Endothelial cell (in vitro differentiated cells): ENCODE data around the gene ZNF638. TPM values are rescaled to one million over a fixed set of nuclear protein-coding genes. Genes with fewer than 3 reads are reported as not detected.
"Not testable (repeated sequence)": the region's sequence is repeated elsewhere in the genome, so short reads cannot be mapped to it uniquely, and the experiment has no call there.

ENCODE experiments used
- DNase-seq: peaks from one replicate; pipeline ENCODE4 v3.0.0; 2021; ENCODE audit warnings: low spot score
- H3K27ac Mint-ChIP-seq: one replicate; pipeline ENCODE4 v1.8.0; 2021; ENCODE audit warnings: mixed read lengths, inconsistent platforms; ENCODE audit not compliant: unreplicated experiment
- H3K27me3 Mint-ChIP-seq: one replicate; pipeline ENCODE4 v1.8.0; 2021; ENCODE audit warnings: mild to moderate bottlenecking, moderate library complexity, mixed read lengths, inconsistent platforms; ENCODE audit not compliant: unreplicated experiment
- H3K36me3 Mint-ChIP-seq: one replicate; pipeline ENCODE4 v1.8.0; 2021; ENCODE audit warnings: mild to moderate bottlenecking, low read depth, mixed read lengths, inconsistent platforms; ENCODE audit not compliant: unreplicated experiment
- H3K4me1 Mint-ChIP-seq: one replicate; pipeline ENCODE4 v1.8.0; 2021; ENCODE audit warnings: mild to moderate bottlenecking, mixed read lengths, inconsistent platforms; ENCODE audit not compliant: unreplicated experiment
- H3K4me3 Mint-ChIP-seq: one replicate; pipeline ENCODE4 v1.8.0; 2021; ENCODE audit warnings: mild to moderate bottlenecking, mixed read lengths, inconsistent platforms; ENCODE audit not compliant: unreplicated experiment
- H3K9me3 Mint-ChIP-seq: one replicate; pipeline ENCODE4 v1.8.0; 2021; ENCODE audit warnings: mixed read lengths, inconsistent platforms; ENCODE audit not compliant: unreplicated experiment
- total RNA-seq: library from RNA; stranded (reverse); fragmentation: NEBNext Ultra II Directional; extraction: Animal tissue kit (Norgen Biotek cat#: 25700); gene quantifications from one replicate; pipeline ENCODE4 v1.2.1, GENCODE V29; 2021; ENCODE audit not compliant: unreplicated experiment
- TF ChIP-seq, protein P1 (sequence below): fragments of 200-600 bp; sonication (generic); IDR thresholded peaks from one replicate; pipeline ENCODE4 v1.5.0; 2021; ENCODE audit warnings: antibody characterized with exemption; ENCODE audit not compliant: unreplicated experiment

ZNF638 gene
- total RNA-seq, 1 donor from 2014 or later = 144 TPM

DNA sequence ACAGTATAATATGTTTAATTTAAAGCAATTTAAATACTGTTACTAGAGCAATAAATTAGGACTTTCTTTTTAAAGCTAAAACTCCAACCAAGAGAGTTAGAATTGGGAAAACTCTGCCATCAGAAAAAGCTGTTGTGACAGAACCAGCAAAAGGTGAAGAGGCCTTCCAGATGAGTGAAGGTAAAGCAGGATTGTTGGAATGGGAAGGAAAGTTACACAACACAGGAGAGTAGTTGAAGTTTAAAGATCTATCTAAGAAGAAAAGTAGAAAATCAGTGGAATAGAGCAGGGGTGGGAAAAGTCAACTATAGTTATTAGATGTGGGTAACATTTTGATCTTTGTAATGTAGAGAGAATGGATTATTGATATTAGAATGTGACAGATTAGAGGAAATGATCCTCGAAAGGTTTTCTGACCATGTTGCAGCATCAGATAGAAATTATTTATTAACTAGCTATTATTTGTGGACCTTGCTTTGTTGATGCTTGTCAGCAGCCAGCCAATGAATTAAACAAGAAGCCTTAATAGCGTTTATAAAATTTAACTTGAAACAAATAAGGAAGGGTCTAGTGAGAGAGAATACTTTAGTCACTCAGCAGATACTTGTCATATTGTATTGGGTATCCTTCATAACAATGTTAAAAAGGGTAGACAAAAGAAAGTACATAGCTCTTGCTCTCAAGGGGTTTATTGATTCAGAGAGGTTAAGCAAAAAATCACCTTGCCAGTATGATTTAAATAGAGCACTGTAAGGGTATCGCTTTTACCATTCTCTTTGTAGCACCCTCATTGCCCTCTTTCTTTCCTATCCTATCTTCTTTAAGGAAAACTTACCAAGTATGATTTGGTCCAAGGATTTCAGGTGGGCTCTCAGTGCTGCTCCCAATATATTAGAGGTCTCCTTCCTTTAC is 97.1 kb downstream of the ZNF638 start:
- no peaks in the 10 kb centered on the region for H3K9me3 Mint-ChIP-seq
- no peak overlapping the region for H3K27ac Mint-ChIP-seq
- H3K4me1 Mint-ChIP-seq = peaks cover 20% of the 10 kb centered on the region
- no peaks in the 10 kb centered on the region for H3K27me3 Mint-ChIP-seq
- H3K4me3 Mint-ChIP-seq = no peak overlapping the region
- peaks cover 57% of the 10 kb centered on the region for H3K36me3 Mint-ChIP-seq
- DNase-seq = no peak
- TF ChIP-seq, protein P1, sequence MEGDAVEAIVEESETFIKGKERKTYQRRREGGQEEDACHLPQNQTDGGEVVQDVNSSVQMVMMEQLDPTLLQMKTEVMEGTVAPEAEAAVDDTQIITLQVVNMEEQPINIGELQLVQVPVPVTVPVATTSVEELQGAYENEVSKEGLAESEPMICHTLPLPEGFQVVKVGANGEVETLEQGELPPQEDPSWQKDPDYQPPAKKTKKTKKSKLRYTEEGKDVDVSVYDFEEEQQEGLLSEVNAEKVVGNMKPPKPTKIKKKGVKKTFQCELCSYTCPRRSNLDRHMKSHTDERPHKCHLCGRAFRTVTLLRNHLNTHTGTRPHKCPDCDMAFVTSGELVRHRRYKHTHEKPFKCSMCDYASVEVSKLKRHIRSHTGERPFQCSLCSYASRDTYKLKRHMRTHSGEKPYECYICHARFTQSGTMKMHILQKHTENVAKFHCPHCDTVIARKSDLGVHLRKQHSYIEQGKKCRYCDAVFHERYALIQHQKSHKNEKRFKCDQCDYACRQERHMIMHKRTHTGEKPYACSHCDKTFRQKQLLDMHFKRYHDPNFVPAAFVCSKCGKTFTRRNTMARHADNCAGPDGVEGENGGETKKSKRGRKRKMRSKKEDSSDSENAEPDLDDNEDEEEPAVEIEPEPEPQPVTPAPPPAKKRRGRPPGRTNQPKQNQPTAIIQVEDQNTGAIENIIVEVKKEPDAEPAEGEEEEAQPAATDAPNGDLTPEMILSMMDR = no peak

- peak overlapping the region; percentile 50 for H3K4me3 Mint-ChIP-seq
- peaks cover 25% of the 10 kb centered on the region for H3K4me1 Mint-ChIP-seq
- not testable (repeated sequence) for H3K27me3 Mint-ChIP-seq, H3K9me3 Mint-ChIP-seq, DNase-seq, H3K27ac Mint-ChIP-seq
- H3K36me3 Mint-ChIP-seq = peaks cover 16% of the 10 kb centered on the region
Observed at GRCh38 chr2:71445142-71445541, 113.6 kb downstream of the ZNF638 start.

GRCh38 chr2:71446505-71446904 is 114.9 kb downstream of the ZNF638 start:
- TF ChIP-seq, protein P1 = no peak
- peaks cover 13% of the 10 kb centered on the region for H3K36me3 Mint-ChIP-seq
- H3K4me3 Mint-ChIP-seq = no peak overlapping the region
- peaks cover 1% of the 10 kb centered on the region for H3K27me3 Mint-ChIP-seq
- no peaks in the 10 kb centered on the region for H3K9me3 Mint-ChIP-seq
- no peak overlapping the region for H3K27ac Mint-ChIP-seq
- DNase-seq = no peak
- H3K4me1 Mint-ChIP-seq = peaks cover 25% of the 10 kb centered on the region

- H3K36me3 Mint-ChIP-seq = peaks cover 3% of the 10 kb centered on the region
- no peak for DNase-seq
- H3K4me3 Mint-ChIP-seq = no peak overlapping the region
- no peaks in the 10 kb centered on the region for H3K9me3 Mint-ChIP-seq
- peaks cover 4% of the 10 kb centered on the region for H3K27me3 Mint-ChIP-seq
- H3K4me1 Mint-ChIP-seq = peaks cover 41% of the 10 kb centered on the region
- H3K27ac Mint-ChIP-seq = no peak overlapping the region
- TF ChIP-seq, protein P1 = no peak
Observed at GRCh38 chr2:71449343-71449742, 117.8 kb downstream of the ZNF638 start.

DNA sequence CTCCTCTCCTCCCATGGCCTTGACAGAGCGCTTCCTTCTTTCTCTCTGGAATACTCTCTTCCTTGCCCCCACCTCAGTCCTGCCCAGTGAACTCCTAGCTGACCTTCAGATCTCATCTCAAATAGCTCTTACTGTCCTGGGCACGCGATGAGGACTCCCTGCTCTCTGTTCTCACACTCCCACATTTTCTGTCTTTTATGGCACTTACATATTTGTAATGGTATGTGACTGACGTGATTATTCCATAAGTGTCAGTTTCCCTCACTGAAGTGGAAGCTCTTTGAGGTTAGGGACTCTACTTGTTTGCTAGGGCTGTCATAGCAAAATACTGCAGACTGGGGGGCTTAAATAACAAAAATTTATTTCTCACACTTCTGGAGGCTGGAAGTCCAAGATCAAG is 120.1 kb downstream of the ZNF638 start:
- TF ChIP-seq, protein P1 = no peak
- Mint-ChIP-seq H3K4me1 (peaks cover 63% of the 10 kb centered on the region), H3K27me3 (peaks cover 9% of the 10 kb centered on the region)

More for the DNA sequence above, 120.1 kb downstream of the ZNF638 start:
- Mint-ChIP-seq H3K27ac (peak overlapping the region; percentile 40), H3K4me3 (peak overlapping the region; percentile 77), H3K36me3 (no peaks in the 10 kb centered on the region), H3K9me3 (no peaks in the 10 kb centered on the region)
- DNase-seq = no peak
